Stimulated activated CD4-positive, alpha-beta T cell treated with anti-CD3 and anti-CD28 coated beads, Interleukin-12 subunit alpha, Interleukin-12 subunit beta, amount 100 ng/mL, for 24 hours (primary cell): Measurements from ENCODE around the gene JADE3.

Source experiments
- DNase-seq, 2 experiments: peaks; one replicate each; pipeline ENCODE4 v3.0.0-alpha.2; 2020; ENCODE audit warnings: low read depth in 2 of 2

The JADE3 gene

GRCh38 chrX:47026198-47026597, 114.0 kb downstream of the JADE3 start:
- DNase-seq: no peak

- no peak for DNase-seq
Measured at GRCh38 chrX:47030339-47030738, 118.1 kb downstream of the JADE3 start.

- no peak for DNase-seq
Measured at GRCh38 chrX:47047989-47048388, 135.8 kb downstream of the JADE3 start.

DNA sequence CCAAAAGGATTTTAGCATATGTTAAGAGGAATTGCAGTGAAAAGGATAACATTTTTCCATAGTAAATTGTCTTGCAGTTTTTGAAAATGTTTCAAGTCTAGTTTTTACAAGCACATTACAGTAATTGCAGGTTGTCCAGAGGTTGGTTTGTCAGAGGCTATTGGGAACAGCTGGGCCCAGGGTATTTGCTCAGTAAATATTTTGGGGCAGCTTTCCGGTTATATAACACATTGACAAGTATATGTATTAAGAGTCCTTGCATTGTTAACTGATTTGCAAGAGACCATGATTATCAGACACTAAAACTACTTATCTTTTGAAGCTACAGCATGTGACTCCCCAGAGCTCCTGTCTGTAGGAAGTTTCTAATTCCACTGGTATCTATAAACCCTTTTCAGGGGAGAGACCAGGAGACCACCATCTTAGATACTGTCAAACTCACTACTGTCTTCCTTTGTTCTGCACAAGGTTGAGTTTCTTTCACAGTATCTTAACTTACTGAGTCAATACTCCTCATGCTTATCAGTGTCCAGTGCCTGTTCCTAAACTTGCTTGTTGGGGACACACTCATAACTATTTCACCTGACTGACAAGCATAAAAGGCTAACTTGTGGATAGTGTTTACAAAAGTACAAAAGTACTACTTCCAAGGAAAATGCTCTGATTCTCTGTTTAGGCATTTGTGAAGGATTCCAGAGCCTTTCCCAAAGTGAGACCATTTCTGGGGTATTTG, 147.1 kb downstream of the JADE3 start:
- no peak for DNase-seq

DNA sequence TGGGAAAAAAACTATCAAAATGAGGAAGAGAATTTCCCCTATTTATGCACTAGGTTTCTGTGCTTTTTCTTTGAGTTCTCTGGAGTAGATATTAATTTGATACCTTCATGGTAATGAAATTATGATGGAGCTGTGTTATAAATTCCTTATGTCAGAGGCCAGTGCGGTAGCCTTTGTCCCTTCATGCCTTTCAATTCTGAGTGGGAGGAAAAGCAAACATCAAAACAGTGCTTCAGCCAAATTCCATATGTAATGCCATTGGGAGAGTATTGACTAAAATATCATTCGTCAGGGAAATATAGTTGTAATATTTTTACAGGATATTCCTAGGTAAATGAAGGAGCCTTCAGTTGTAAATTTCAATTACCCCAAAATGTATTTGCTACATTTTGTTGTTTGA, 148.5 kb downstream of the JADE3 start:
- DNase-seq: no peak

- no peak for DNase-seq
Measured at GRCh38 chrX:47061238-47061919, 149.2 kb downstream of the JADE3 start.

DNA sequence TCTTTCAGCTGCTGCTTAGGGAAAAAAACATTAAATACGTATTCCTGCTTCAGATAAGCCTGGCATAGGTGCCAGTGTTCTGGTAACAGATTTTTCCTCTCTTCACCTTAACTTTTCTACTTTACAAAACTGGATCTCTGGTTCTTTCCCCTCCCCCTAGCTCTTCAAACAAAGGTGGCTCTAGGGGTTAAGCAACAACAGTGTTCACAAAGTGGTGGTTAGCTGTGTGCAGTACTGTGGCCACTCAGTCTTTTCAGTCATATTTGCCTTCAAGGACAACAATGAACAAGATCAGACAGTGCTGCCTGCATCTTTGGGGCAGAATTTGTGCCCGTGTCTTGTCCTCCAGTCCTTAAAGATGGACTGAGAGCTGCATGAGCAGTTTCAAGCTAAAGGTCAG, 151.0 kb downstream of the JADE3 start:
- DNase-seq: no peak

DNA sequence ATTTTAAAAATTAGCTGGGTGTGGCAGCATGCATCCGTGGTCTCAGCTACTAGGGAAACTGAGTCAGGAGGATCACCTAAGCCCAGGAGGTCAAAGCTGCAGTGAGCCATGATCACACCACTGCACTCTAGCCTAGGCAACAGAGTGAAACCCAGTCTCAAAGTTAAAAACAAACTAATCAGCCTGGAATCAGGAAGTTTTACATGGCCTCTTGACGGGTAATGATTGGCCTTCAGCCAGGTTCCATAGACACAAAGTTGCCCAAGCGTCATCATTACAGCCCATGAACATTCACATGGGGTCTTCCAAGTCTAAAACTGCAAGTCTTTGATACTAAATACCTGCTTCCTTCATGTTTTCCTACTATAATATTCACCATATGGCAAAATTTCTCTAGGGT, 156.0 kb downstream of the JADE3 start:
- no peak for DNase-seq

- DNase-seq: no peak
Measured at GRCh38 chrX:47068720-47069119, 156.5 kb downstream of the JADE3 start.

GRCh38 chrX:47078129-47079043, 166.2 kb downstream of the JADE3 start, which contains the start of gene RGN:
Gene RGN, plus strand, starts transcription at chrX:47078443. Its CDS starts 2,702 bp downstream, at chrX:47081145.
- DNase-seq: no peak

GRCh38 chrX:47080215-47080914, 168.1 kb downstream of the JADE3 start:
- DNase-seq: no peak

DNA sequence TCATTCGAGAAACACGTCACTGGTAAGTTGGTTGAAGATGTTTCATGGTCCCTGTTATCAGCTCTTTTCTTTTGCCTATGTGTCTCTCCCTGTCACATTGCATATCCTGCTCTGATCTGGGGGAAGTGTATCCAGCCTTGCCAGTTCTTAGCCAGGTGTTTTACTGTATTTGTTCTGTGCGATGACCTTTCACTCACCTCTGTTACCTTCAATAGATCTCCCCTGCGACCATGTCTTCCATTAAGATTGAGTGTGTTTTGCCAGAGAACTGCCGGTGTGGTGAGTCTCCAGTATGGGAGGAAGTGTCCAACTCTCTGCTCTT, 168.7 kb downstream of the JADE3 start:
- DNase-seq: no peak

- DNase-seq: no peak
Measured at GRCh38 chrX:47091149-47091775, 179.0 kb downstream of the JADE3 start.

GRCh38 chrX:47093248-47093647, 181.0 kb downstream of the JADE3 start:
- DNase-seq: no peak

GRCh38 chrX:47093860-47094259, 181.6 kb downstream of the JADE3 start:
- no peak for DNase-seq

DNA sequence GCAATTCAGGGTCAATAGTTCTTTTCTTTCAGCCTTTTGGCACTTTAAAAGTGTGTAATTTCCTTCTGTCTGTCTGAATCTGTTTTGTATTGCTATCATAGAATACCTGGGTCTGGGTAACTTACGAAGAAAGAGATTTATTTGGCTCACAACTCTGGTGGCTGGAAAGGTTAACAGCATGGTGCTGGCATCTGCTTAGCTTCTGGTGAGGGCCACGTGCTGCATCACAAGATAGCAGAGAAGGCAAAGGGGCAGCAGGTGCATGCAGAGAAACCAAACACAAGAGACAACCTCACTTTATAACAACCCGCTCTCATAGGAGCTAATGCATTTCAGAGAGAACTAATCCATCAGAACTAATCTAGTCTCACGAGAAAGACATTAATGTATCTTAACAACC, 184.8 kb downstream of the JADE3 start:
- DNase-seq: no peak

GRCh38 chrX:47098338-47099094, 186.3 kb downstream of the JADE3 start:
- DNase-seq: no peak

GRCh38 chrX:47101206-47101605, 189.0 kb downstream of the JADE3 start:
- DNase-seq: no peak
